Urinary bladder (tissue), 4 donors: Measurements from ENCODE around the gene REXO4. TPM values are rescaled to one million over a fixed set of nuclear protein-coding genes. Genes with fewer than 3 reads are reported as not detected.
"Not testable (repeated sequence)": the region's sequence is repeated elsewhere in the genome, so short reads cannot be mapped to it uniquely, and the experiment has no call there.

Experiments used
- DNase-seq: peaks from one replicate; pipeline ENCODE4 v3.0.0-alpha.2; 2015; ENCODE audit errors: extremely low spot score
- H3K27ac ChIP-seq: one replicate; pipeline ENCODE4 v1.5.1; 2013; ENCODE audit warnings: low read depth, mild to moderate bottlenecking, moderate library complexity
- H3K36me3 ChIP-seq: one replicate; pipeline ENCODE4 v1.6.1; 2013; ENCODE audit warnings: mild to moderate bottlenecking, moderate library complexity; ENCODE audit not compliant: insufficient read depth
- H3K4me1 ChIP-seq: one replicate; pipeline ENCODE4 v1.6.1; 2013; ENCODE audit warnings: mild to moderate bottlenecking, moderate library complexity; ENCODE audit not compliant: insufficient read depth
- H3K4me3 ChIP-seq: one replicate; pipeline ENCODE4 v1.5.1; 2013; ENCODE audit warnings: low read depth, low read length
- WGBS: extraction: QIAGEN DNeasy Blood & Tissue Kit; methylation state at CpG from one replicate; pipeline ENCODE4 v1.1.7; 2013; 5-methylcytosine and 5-hydroxymethylcytosine counted together
- polyA plus RNA-seq: library from polyadenylated mRNA; stranded (reverse); fragments of 200-250 nt; gene quantifications from one replicate; pipeline ENCODE4 v1.2.3, GENCODE V29; 2013
- total RNA-seq: library from RNA; depleted of rRNA; stranded (reverse); fragments of >200 nt; gene quantifications from one replicate; pipeline ENCODE4 v1.2.3, GENCODE V29; 2014
- donor health status: healthy with polysubstance abuse.
- donor health status: healthy.

REXO4 gene
- total and polyA plus RNA-seq, 2 donors: 8.5 to 21.5 TPM

- peaks cover 2% of the 10 kb centered on the region for H3K36me3 ChIP-seq
- H3K27ac ChIP-seq: no peak overlapping the region
- 57% methylated on average over 9 of the region's 9 CpGs for WGBS
- no peaks in the 10 kb centered on the region for H3K4me1 ChIP-seq
- DNase-seq: no peak
- H3K4me3 ChIP-seq: no peak overlapping the region
Observed at GRCh38 chr9:133397895-133398294, 19.9 kb downstream of the REXO4 start.

DNA sequence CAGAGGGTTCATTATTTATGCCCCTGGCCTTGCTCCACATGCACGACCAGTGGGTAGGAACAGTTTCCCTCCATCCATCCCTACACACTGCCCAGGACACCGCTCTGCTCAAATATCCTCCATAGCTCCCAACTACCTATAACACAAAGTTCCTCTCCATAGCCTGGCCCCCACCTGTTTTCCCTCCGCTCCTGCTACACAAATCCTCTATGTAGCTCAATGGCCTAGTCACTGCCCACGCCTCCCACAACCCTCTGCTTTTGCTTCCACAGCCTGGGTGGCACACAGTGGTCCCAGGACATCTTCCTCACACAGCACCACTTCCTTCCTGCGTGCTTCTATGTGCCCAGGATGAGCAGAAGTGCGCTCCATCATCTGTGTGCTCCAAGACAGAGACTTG lies 20.4 kb downstream of the REXO4 start:
- H3K4me1 ChIP-seq: no peaks in the 10 kb centered on the region
- WGBS: 77% methylated on average over 6 of the region's 6 CpGs
- H3K27ac ChIP-seq: no peak overlapping the region
- no peak for DNase-seq
- H3K4me3 ChIP-seq: no peak overlapping the region
- peaks cover 2% of the 10 kb centered on the region for H3K36me3 ChIP-seq

DNA sequence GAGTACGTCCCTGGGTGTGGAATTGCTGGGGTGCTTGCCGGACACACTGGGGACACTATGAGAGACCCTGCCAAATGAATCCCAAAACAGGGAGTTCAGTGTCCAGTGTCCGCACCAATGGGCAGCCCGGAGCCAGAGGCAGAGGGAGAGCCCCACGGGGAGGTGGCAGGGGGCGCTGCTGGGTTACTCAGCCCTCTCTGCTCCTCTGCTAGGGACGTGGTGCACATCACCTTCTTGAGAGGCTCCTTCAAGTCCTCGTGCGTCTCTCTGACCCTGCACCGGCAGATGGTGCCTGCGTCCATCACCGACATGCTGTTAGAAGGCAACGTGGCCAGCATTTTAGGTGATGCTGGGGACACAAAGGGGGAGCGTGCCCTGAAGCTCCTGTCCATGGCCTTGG lies 20.9 kb downstream of the REXO4 start:
- H3K4me3 ChIP-seq: no peak overlapping the region
- 25% methylated on average over 14 of the region's 14 CpGs for WGBS
- no peak for DNase-seq
- H3K36me3 ChIP-seq: peaks cover 2% of the 10 kb centered on the region
- no peaks in the 10 kb centered on the region for H3K4me1 ChIP-seq
- no peak overlapping the region for H3K27ac ChIP-seq

DNA sequence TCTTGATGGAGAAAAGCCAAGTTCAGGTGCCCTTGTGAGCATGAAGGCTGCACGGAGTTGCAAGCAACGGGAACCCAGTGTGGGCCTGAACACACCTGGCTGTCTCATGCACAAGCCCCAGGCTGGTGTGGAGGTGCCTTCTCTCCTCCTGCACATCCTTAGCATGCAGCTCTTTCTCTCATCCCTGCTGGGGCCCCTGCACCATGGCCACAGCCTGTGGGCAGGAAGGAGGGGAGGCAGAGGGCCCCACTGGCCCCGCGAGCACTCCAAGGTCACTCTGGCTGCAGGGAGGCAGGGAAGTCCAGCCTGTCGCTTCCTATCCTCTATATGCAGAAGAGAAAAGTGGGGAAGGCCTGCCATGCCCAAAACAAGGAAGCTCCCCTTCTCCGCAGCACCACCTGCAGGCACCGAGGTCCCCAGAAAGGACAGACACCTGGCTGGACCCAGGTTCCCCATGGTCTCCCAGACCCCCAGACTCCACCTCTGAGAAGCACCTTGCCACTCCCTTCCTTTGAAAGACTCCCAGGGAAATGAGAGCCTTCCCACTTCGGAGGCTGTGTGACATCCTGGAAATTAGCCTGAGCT lies 23.0 kb downstream of the REXO4 start:
- H3K4me1 ChIP-seq: no peaks in the 10 kb centered on the region
- 41% methylated on average over 8 of the region's 8 CpGs for WGBS
- no peak for DNase-seq
- no peak overlapping the region for H3K27ac ChIP-seq
- H3K4me3 ChIP-seq: no peak overlapping the region
- H3K36me3 ChIP-seq: no peaks in the 10 kb centered on the region

- no peak overlapping the region for H3K4me3 ChIP-seq
- no peak for DNase-seq
- WGBS: 87% methylated on average over 3 of the region's 3 CpGs
Observed at GRCh38 chr9:133393399-133393798, 24.4 kb downstream of the REXO4 start.

GRCh38 chr9:133392308-133392707 lies 25.5 kb downstream of the REXO4 start:
- not testable (repeated sequence) for DNase-seq, H3K4me1 ChIP-seq, H3K4me3 ChIP-seq, H3K27ac ChIP-seq, H3K36me3 ChIP-seq
- 96% methylated on average over 3 of the region's 3 CpGs for WGBS

More at GRCh38 chr9:133393399-133393798, 24.4 kb downstream of the REXO4 start:
- no peak overlapping the region for H3K27ac ChIP-seq
- no peaks in the 10 kb centered on the region for H3K36me3 ChIP-seq
- H3K4me1 ChIP-seq: no peaks in the 10 kb centered on the region

- whole genome bisulfite sequencing: 48% methylated on average over 2 of the region's 4 CpGs
- not testable (repeated sequence) for DNase-seq
Observed at GRCh38 chr9:133391449-133391848, 26.4 kb downstream of the REXO4 start.

GRCh38 chr9:133390713-133391112 lies 27.1 kb downstream of the REXO4 start:
- Histone ChIP-seq H3K36me3 (no peaks in the 10 kb centered on the region), H3K4me3 (no peak overlapping the region), H3K27ac (no peak overlapping the region), H3K4me1 (no peaks in the 10 kb centered on the region)
- DNase-seq: no peak
- 82% methylated on average over 7 of the region's 7 CpGs for WGBS

More at GRCh38 chr9:133391449-133391848, 26.4 kb downstream of the REXO4 start:
- H3K4me1 ChIP-seq, H3K27ac ChIP-seq, H3K4me3 ChIP-seq, H3K36me3 ChIP-seq: not testable (repeated sequence)

GRCh38 chr9:133389562-133389961 lies 28.2 kb downstream of the REXO4 start:
- 85% methylated on average over 13 of the region's 13 CpGs for WGBS
- no peak for DNase-seq
- H3K36me3 ChIP-seq: no peaks in the 10 kb centered on the region
- H3K4me3 ChIP-seq: no peak overlapping the region
- no peaks in the 10 kb centered on the region for H3K4me1 ChIP-seq
- no peak overlapping the region for H3K27ac ChIP-seq

- Histone ChIP-seq H3K36me3 (no peaks in the 10 kb centered on the region), H3K4me3 (no peak overlapping the region), H3K4me1 (no peaks in the 10 kb centered on the region), H3K27ac (no peak overlapping the region)
- WGBS: 95% methylated on average over 12 of the region's 12 CpGs
- no peak for DNase-seq
Observed at GRCh38 chr9:133389025-133389557, 28.7 kb downstream of the REXO4 start.

DNA sequence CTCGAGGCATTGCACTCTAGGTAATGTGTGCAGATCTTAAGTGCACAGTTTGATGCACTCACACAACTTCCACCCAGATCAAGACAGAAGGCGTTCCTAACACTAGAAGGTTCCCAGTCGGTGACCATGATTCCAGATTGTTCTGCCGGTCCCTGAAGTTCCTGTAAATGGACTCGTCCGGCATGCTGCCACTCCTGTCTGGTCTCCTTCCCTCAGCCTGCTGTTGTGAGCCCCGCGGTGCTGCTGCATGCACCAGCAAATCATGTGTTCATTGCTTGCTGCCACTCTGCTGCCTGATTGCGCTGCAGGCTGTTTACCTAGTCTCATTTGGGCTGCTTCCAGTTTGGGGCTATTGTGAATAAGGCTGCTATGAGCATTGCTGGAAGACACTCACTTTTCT lies 30.1 kb downstream of the REXO4 start:
- WGBS: 75% methylated on average over 9 of the region's 9 CpGs
- Histone ChIP-seq H3K4me3 (no peak overlapping the region), H3K36me3 (no peaks in the 10 kb centered on the region), H3K4me1 (no peaks in the 10 kb centered on the region), H3K27ac (no peak overlapping the region)
- DNase-seq: no peak

DNA sequence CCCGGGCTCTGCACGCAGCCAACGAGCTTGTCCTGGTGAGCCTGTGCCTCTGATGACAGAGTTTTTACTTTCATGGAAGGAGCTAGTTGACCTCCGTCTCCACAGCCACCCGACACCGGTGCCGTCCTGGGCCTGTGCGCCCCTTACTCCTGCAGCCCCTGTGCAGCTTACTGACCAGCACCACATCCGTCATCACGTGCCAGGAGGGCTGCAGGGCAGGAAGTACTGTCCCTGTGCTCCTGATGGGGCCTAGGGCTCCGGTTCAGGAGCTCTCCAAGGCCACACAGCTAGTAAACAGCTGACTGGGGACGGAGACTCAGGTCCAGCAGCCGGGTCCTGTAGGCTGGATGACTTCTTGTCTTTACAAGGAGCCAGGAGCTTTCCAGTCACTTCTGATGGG lies 31.5 kb downstream of the REXO4 start:
- Histone ChIP-seq H3K27ac (no peak overlapping the region), H3K4me3 (no peak overlapping the region), H3K36me3 (no peaks in the 10 kb centered on the region), H3K4me1 (no peaks in the 10 kb centered on the region)
- DNase-seq: no peak
- 73% methylated on average over 13 of the region's 13 CpGs for WGBS

DNA sequence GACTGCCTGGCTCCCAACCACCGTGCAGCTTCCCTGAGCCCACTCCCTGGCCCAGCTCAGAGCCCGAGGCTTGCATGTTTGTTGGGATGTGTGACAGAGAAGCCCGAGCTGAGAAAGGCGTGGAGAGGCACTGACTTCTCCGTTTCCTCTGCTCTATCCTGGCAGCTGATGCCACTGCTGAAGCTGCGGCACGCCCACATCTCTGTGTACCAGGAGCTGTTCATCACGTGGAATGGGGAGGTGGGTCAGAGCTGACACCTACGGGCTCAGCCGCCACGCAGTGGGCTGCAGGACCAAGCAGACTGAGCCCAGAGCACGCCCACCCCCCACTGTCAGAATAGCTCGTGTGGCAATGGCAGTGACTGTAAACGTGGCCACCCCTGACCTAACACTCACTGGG lies 32.4 kb downstream of the REXO4 start:
- 87% methylated on average over 14 of the region's 14 CpGs for WGBS
- no peak overlapping the region for H3K27ac ChIP-seq
- H3K36me3 ChIP-seq: no peaks in the 10 kb centered on the region
- DNase-seq: no peak
- no peaks in the 10 kb centered on the region for H3K4me1 ChIP-seq
- no peak overlapping the region for H3K4me3 ChIP-seq

DNA sequence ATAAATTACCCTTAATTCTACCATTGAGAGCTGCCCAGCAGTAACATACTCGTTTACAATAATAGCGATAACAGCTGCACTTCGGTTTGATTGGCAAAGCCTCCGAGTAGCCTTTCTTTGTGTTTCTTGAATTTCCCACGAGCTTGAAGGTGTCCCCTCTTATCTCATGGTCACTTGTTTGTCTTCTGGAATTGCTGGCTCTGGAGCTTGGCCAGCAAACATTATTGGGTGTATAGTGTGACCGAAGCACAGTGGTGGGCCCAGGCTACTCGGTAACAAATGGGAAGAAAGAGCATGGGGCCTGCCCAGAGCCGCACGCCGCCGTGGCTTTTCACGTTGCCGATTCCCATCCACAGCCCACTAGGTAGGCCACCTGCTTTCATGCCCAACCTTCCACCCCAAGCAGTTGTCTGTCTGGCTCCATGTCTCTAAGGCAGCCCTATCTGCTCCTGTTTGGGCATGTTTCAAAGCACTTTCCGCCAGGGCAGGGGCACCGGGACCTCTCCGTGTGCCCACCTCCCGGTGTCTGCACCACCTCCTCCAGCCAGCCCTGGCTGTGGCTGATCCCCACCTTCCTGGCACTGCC lies 33.0 kb downstream of the REXO4 start:
- no peak overlapping the region for H3K4me3 ChIP-seq
- no peak overlapping the region for H3K27ac ChIP-seq
- H3K4me1 ChIP-seq: no peaks in the 10 kb centered on the region
- H3K36me3 ChIP-seq: no peaks in the 10 kb centered on the region
- 82% methylated on average over 17 of the region's 17 CpGs for WGBS
- DNase-seq: no peak
